GM19043 (cell line): ENCODE results near the gene HCFC2.

Experiments
- ATAC-seq: cut with Tn5 transposase; IDR thresholded peaks from one replicate; pipeline ENCODE4 v1.9.1; 2021; ENCODE audit warnings: low read depth; ENCODE audit not compliant: unreplicated experiment

HCFC2 gene

DNA sequence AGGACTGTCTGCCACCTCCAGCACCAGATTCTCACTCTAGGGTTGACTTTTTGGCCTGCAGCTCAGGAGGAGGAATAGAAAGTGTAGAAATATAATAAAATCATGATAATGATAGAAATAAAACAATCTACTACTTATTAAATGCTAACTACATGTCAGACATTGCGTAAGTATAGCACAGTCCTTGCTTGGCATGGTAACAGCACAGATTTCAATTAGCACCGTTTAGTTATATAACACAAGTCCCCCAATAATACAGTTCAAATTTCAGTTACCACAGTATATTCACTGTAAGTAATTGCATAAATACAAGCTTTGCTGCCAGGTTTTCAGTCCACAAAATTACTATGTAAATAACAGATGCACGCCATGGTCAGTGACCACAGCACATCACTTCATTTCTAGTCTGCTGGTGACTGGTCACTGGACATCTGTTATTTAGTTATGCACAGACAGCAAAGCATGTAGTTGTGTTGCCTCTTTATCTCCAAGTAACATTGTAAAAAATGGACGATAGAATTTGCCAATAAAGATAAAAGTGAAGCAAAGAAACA lies 7.8 kb upstream of the HCFC2 start:
- no peak for ATAC-seq

DNA sequence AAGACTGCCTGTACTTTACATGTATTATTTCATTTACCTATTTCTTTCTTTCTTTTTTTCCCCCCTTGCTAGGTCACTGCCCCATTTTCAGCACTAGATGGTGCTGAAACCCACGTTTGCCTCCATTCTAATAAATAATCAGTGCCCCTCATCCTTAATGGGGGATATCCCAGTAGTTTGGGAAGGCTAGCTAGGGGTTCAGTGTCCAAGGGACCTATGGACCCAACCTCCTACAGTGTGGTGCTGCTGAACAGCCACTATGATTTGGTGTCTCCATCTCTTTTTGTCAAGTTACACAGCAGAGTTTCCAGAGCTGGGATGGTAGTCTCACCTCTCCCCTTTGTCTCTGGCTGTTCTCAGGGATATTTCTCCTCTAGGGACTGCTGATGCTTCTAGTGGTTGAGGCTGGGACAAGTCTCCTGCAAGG lies 6.5 kb upstream of the HCFC2 start:
- no peak for ATAC-seq

DNA sequence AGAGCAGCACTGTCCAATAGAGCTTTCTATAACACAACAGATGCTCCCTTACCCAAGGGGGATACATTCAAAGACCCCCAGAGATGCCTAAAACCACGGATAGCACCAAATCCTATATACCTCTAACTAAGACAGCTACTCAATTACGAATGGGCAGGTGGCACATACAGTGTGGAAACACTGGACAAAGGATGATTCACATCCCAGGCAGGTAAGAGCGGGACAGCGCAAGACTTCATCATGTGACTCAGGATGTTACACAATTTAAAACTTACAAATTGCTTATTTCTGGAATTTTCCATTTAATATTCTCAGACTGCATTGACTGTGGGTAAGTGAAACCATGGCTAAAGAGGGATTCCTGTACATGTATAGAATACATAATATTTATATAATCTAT lies 5.5 kb upstream of the HCFC2 start:
- no peak for ATAC-seq

DNA sequence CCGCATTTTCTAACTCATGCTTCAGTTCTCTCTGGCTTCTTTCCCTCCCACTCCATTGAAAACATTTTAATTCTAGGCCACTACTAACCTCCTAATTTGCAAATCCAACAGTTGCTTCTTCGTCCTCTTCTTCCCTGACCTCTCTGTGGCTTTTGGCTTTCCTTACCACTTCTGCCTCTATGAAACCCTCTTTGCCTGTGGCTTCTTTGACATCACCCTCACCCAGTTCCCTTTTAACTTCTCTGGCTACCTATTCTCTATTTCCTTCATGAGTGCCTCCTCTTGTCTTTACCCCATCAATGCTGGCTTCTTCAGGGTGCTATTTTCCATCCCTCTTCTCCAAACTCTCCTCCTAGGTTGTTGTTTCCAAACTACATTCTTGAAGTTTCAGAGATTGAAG lies 4.4 kb upstream of the HCFC2 start:
- ATAC-seq = no peak

DNA sequence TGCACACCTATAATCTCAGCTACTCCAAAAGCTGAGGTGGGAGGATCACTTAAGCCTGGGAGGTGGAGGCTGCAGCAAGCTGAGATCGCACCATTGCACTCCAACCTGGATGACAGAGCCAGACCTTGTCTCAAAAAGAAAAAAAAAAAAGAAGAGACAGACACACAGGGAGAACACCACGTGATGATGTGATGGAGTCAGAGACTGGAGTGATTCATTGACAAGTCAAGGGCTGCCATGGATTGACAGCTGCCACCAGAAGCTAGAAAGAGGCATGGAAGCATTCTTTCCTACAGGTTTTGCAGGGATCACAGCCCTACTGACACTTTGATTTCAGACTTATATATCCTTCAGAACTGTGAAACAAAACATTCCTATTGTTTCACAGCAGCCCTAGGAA lies 3.5 kb upstream of the HCFC2 start:
- ATAC-seq = no peak

DNA sequence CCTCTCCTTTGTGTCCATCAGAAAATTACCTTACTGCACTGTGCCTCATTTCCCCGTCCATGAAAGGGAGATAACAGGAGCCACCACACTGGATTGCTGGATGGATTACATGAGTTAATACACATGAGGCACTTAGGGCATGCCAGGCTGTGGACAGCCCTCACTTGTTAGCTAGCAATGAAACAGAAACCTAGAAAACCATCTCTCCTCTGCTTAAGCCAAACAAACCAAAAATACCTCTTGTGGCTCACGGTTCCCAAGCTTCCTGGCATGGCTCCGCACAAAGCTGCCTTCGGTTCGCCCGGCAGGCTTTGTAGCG lies 660 bp upstream of the HCFC2 start:
- peak; percentile 24 for ATAC-seq

DNA sequence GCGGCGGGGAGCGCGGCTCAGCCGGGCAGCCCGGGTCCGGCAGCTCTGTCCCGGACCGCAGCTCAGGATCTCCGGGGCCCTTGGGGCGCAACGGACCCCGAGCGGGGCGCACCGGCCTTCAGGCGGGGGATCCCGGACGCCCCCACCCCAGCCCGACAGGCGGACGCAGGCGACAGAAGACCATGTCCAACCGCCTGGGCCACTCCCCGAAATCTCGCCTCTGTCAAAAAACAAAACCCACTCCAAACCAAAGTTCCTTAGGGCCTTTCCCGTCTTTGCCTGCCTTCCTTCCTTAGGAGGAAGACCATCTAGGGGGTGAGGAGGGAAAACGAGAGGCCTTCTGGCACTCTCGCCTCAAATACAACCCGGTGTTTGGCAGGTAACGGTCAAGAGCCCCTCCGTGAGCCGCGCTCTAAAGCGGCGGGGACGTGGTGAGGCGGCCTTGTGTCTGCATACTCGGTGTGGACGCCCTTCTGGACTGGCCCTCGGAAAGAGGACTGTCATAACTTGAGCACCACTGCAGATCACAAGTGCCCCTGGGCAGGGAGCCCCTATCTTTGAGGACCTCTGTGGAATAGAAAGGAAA lies 604 bp downstream of the HCFC2 start:
- peak; percentile 17 for ATAC-seq

DNA sequence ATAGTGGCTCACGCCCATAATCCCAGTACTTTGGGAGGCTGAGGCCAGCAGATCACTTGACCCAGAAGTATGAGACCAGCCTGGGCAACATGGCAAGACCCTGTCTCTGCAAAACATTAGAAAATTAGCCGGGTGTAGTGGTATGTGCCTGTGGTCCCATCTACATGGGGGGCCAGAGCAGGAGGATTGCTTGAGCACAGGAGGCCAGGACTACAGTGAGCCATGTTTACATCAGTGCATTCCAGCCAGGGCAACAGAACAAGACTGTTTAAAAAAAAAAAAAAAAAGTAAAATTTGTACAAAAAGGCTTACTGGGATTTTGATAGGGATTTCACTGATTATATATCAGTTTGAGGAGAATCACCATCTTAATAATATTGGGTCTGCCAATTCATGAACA lies 7.8 kb downstream of the HCFC2 start:
- ATAC-seq = no peak

DNA sequence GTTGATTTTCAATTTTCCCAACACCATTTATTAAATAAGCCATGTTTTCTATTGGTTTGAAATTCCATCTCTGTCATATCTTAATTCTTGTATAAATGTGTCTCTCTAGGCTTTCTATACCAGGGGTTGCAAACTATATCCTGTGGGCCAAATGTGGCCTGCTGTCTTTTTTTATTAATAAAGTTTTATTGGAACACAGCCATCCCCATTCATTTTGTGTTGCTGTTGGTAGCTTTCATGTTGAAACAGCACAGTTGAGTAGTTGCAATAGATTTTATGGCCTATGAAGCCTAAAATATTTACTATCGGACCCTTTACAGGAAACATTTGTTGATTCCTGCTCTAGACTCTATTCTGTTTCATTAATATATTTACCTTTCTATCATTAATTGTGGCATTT lies 9.4 kb downstream of the HCFC2 start:
- ATAC-seq = no peak

DNA sequence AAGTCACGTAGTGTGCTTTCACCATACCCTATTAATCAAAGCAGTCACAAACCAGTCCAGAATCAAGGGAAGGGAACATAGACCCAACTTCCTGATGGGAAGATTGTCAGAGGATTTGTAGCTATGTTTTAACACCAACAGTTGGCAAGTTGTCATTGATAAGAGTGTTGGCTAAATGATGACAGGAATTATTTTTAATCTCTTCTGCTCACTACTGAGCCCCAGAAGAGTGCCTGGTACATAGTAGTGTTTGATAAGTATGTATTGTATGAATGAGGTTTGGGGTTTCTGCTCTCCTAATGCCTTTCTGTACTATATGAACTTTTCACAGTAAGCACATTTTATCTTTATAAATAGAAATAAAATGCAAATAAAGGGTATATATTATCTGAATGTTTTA lies 14.7 kb downstream of the HCFC2 start:
- no peak for ATAC-seq

DNA sequence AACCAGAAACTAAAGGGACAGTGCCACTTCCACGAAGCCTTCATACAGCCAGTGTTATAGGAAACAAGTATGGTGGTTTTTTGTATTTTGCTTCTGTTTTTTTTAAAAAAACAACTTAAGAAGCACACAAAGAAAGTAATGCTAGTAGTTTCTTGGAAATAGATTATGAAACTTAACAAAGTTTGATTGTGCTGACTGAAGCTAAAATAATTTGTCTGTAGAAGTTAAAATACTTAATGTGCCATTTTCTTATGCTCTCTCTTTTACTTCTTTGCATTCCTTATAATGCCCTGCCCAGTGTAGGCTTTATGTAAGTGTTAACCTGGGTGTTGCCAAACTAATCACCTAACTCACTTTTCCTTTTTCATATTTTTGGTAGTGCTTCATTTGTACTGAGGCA lies 16.4 kb downstream of the HCFC2 start:
- no peak for ATAC-seq

DNA sequence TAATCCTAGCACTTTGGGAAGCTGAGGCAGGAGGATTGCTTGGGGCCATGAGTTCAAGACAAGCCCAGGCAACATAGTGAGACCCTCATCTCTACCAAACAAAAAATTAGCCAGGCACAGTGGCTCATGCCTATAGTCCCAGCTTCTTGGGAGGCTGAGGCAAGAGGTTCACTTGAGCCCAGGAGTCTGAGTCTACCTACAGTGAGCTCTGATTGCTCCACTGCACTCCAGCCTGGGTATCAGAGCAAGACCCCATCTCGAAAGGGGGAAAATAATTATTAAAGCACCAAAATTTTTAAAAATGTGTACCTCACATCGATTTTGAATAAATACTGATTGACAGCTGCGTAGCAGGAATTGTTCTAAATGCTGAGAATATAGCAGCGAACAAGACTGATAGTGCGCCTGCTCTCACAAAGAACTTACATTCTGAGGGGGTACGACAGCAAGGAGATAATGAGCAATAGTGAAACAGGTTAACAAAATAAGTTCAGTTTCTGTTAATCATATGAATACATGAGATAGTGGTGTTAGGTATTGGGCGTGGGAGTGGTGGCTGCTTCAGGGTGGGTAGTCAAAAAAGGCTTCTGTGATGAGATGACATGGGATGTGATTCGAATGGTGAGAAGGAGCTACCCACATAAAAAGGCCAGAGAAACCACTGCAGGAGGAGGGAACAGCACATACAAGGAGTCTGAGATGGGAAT lies 19.6 kb downstream of the HCFC2 start:
- no peak for ATAC-seq

DNA sequence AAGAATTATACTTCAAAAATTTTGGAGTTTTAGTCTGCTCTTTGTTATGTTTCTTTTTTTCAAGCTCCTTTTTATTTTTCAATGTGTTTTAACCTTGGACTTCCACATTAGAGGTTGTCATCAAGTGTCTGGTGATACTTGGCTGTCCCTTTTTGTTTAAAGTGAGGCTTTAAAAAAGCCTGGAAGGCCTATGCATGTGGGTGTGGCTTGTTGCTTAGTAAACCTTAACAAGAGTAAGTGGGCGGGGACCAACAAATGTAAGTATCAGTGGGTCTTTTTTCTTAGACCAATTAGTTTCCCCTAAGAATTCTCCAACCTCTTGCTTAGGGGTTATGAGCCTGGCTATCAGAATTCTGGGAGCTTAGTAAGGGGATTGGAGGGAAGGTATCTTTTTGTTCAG lies 26.4 kb downstream of the HCFC2 start:
- no peak for ATAC-seq

DNA sequence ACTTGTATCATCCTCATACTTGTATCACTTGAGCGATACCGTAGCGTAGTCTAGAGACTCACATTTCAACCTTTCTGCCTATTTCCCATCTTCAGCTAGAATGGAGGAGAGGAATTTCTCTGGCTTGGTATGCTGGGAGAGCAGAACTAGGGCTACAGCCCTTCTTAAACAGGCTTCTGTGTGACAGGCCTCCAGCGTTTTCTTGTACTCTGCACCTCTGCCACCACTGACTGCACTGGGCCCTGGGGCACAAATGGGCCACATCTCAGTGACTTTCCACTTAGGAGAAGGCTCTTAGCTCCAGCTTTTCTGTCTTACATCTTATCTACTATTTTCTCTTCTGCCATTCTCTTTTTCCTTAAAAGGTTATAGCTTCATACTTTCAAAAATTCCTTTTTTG lies 26.8 kb downstream of the HCFC2 start:
- no peak for ATAC-seq

DNA sequence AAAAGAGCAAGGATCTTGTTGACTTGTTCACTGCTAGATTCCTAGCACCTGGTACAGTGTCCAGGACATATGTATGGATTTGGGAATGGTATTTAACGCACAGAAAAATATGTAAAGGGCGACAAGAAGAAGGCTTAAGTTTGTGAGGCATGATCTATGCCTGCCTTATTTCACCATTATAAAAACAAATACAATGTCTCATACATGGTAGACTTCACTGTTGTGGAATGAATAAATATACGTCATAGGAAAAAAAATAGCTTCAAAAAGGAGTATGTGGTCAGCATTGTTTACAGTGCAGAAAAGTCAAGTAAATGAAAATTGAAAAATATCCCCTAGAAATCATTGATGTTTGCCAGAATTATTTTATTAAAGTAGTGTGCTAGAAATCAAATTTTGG lies 30.0 kb downstream of the HCFC2 start:
- no peak for ATAC-seq

DNA sequence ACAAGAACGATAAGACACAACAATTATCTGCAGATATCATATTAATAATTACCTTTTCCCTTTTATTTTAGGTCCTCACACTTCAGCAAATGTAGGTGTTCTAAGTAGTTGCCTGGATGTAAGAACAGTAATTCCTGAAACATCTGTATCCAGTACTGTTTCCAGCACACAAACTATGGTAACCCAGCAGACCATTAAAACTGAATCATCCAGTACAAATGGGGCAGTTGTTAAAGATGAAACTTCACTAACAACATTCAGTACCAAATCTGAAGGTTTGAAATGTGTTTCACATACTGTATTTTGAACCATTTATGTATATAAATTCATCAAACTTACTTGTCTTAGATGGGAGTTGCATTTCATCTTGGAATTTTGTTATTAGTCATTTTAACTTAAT lies 31.0 kb downstream of the HCFC2 start:
- ATAC-seq = no peak

DNA sequence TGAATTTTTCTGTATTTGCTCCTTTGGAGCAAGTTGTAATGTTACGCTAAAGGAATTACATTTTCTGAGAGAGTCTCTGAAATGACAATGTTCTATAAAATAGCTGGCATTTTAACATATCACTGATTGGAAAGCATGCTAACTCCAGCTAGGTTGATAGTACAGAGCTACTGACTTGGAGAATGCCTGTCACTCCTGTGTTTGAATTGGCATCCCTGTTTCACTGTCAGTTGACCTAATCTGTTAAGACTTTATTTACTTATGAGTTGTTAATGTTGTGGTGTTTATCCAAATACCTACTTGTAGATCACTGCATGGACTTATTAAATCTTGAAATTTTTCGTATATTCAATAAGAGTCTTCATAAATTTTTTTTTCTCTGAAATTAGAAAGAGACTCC lies 33.6 kb downstream of the HCFC2 start:
- ATAC-seq = no peak

DNA sequence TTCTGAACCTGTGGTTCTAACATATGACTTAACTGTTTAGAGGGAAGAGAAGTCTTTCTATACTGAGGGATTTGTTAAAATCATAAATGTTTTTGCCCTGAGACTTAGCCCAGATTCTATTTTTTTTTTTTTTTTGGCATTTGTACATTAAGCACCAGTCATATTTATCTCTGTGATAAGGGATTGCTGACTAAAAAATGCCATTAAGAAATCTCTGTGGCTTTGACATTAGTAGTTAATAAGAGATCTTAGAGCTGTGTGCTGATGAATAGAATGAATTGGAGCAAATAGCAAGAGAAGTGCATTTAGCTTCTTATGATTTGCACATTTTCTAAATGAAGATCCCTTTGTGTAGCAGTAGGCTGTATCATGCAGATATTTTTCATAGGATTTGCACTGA lies 41.1 kb downstream of the HCFC2 start:
- ATAC-seq = no peak

DNA sequence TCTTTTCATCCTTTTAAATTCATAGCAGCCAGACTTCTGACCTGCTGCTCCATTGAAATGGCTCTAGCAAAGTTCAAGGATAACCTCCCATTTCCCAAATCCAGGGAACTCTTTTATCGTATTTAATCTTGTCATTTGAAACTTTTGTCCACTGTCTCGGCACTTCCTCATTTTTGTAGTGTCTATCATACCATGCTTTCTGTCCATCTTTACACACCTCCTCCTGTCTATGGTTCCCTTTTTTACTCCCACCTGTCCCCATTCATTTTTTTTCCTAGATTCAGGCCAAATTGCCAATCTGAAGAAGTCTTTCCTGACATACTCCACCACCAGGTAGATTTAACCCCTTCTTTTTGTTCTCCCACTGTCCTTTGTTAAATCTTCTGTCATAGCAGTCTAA lies 42.6 kb downstream of the HCFC2 start:
- no peak for ATAC-seq

DNA sequence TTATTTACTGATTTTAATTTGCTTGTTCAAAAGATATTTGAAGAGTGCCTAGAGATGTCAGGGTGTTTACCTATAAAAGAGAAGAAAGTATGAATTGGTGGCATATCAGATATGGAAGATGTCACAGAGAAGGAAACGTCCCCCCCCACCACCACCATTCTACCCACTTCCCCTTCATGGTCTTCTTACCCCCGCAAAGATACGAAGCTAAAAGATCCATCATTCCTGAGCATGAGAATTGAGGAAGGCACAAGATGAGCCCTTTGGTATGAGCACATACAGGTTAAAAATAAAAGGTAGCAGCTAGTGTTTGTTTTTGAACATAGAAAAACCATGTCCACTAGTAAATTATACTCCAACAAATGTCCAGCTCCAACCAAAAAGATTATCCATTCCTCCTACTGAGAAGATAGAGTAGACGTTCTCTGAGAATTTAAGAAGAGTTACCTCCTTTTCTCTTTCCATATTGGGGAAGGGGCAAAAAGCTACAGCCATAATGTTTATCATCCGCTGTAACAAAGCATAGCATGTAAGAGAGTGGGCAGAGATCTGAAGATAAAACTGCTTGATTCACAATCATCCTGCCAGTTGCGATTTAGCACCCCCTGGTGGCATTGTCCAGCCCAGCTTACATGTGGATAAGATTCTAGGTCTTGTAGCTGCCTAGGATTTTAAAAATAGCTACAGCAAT lies 44.6 kb downstream of the HCFC2 start:
- ATAC-seq = no peak

DNA sequence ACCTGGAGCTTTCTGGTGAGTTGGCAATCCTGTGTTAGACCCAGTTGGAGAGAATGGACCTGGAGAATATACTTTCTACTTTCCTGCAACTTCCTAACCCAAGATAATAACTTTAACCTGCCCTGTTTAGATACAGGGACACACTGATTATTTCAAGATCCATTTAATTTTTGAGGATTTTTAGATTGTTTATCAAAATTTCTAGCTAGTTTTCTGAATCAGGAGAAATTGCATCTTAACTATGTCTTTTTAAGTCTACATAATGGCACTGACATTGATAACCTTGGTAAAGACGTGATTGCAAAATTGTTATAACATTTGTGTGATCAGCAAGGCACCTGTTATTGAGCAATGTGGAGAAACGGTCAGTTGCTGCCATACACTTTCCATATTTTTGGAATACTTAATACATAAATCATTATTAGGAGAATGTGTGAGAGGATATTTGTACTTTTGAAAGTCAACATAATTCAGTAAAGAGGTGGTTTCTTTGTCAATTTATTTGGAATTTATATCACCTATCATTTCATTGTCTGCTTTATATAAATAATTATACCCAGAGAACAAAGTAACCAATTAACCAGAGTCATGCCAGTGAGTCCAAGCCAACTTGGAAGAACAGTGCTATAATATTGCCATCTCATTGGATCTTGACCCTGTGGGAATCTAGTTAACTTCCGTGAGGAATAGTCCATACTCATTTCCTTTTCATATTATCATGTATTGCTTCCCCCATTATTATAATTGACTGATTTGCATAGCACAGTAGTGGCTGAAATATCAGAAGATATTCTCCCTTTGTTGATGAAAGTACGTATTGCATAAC lies 45.3 kb downstream of the HCFC2 start:
- ATAC-seq = no peak
